WERI-Rb-1 (cell line): ENCODE data around the gene ATXN2L.

Experiments
- DNase-seq: peaks from one replicate; pipeline ENCODE4 v3.0.0-alpha.2; 2020
- H3K27ac ChIP-seq: fragments of 250-450 bp; sonication (Bioruptor Pico); 2 replicates; pipeline ENCODE4 v1.5.1; 2020; ENCODE audit warnings: mild to moderate bottlenecking, moderate library complexity
- H3K27me3 ChIP-seq: fragments of 250-450 bp; sonication (Bioruptor Pico); 2 replicates; pipeline ENCODE4 v1.5.1; 2021; ENCODE audit warnings: mild to moderate bottlenecking, low read depth, moderate library complexity; ENCODE audit not compliant: insufficient read depth, severe bottlenecking
- H3K36me3 ChIP-seq: fragments of 250-450 bp; sonication (Bioruptor Pico); 2 replicates; pipeline ENCODE4 v1.5.1; 2020; ENCODE audit warnings: mild to moderate bottlenecking, moderate library complexity
- H3K4me3 ChIP-seq: 2 replicates; pipeline ENCODE4 v1.5.1; 2011; ENCODE audit warnings: low read depth, mild to moderate bottlenecking, control low read depth, low read length
- H3K9me3 ChIP-seq: fragments of 250-450 bp; sonication (Bioruptor Pico); 2 replicates; pipeline ENCODE4 v1.5.1; 2021; ENCODE audit warnings: mild to moderate bottlenecking, moderate library complexity; ENCODE audit not compliant: severe bottlenecking
- CTCF ChIP-seq: IDR thresholded peaks from 2 replicates; pipeline ENCODE4 v1.5.1; 2011; ENCODE audit warnings: low read depth, mild to moderate bottlenecking, control low read depth, inconsistent platforms, low read length

The ATXN2L gene

GRCh38 chr16:28821874-28822519 lies 802 bp upstream of the ATXN2L start:
- Histone ChIP-seq H3K27me3 (no peaks in the 10 kb centered on the region), H3K4me3 (peak overlapping the region; percentile 92), H3K27ac (peak overlapping the region; percentile 98), H3K36me3 (peaks cover 40% of the 10 kb centered on the region), H3K9me3 (no peaks in the 10 kb centered on the region)
- TF ChIP-seq CTCF = no peak
- no peak for DNase-seq

- no peak for DNase-seq
- no peak for TF ChIP-seq CTCF
- H3K4me3 ChIP-seq = peak overlapping the region; percentile 92
- H3K27me3 ChIP-seq = no peaks in the 10 kb centered on the region
- peak overlapping the region; percentile 98 for H3K27ac ChIP-seq
- peaks cover 54% of the 10 kb centered on the region for H3K36me3 ChIP-seq
- no peaks in the 10 kb centered on the region for H3K9me3 ChIP-seq
Measured at GRCh38 chr16:28823291-28823872, 583 bp downstream of the ATXN2L start.

GRCh38 chr16:28823873-28824716 lies 1.3 kb downstream of the ATXN2L start:
- Histone ChIP-seq H3K9me3 (no peaks in the 10 kb centered on the region), H3K27ac (peak overlapping the region; percentile 98), H3K36me3 (peaks cover 61% of the 10 kb centered on the region), H3K27me3 (no peaks in the 10 kb centered on the region), H3K4me3 (peak overlapping the region; percentile 92)
- TF ChIP-seq CTCF = no peak
- peak; percentile 99 for DNase-seq

GRCh38 chr16:28824717-28824973 lies 1.8 kb downstream of the ATXN2L start:
- DNase-seq = no peak
- Histone ChIP-seq H3K27ac (peak overlapping the region; percentile 98), H3K27me3 (no peaks in the 10 kb centered on the region), H3K9me3 (no peaks in the 10 kb centered on the region), H3K4me3 (peak overlapping the region; percentile 92), H3K36me3 (peaks cover 66% of the 10 kb centered on the region)
- TF ChIP-seq CTCF = no peak

- TF ChIP-seq CTCF = no peak
- no peak overlapping the region for H3K27ac ChIP-seq
- peaks cover 77% of the 10 kb centered on the region for H3K36me3 ChIP-seq
- no peaks in the 10 kb centered on the region for H3K27me3 ChIP-seq
- H3K9me3 ChIP-seq = no peaks in the 10 kb centered on the region
- DNase-seq = no peak
- no peak overlapping the region for H3K4me3 ChIP-seq
Measured at GRCh38 chr16:28826141-28826540, 3.3 kb downstream of the ATXN2L start.
